Measurements from ENCODE around the gene GJC1. TPM values are rescaled to one million over a fixed set of nuclear protein-coding genes. Genes with fewer than 3 reads are reported as not detected.

The GJC1 gene
- total RNA-seq, 1 experiment from 2014 or later = 89.4 TPM

- no TSS peak for BruUV-seq (replicated peaks)
- intact Hi-C loops (cut with micrococcal nuclease; ENCODE audit: unreplicated experiment) = no loop called here
- TF ChIP-seq, protein P1, sequence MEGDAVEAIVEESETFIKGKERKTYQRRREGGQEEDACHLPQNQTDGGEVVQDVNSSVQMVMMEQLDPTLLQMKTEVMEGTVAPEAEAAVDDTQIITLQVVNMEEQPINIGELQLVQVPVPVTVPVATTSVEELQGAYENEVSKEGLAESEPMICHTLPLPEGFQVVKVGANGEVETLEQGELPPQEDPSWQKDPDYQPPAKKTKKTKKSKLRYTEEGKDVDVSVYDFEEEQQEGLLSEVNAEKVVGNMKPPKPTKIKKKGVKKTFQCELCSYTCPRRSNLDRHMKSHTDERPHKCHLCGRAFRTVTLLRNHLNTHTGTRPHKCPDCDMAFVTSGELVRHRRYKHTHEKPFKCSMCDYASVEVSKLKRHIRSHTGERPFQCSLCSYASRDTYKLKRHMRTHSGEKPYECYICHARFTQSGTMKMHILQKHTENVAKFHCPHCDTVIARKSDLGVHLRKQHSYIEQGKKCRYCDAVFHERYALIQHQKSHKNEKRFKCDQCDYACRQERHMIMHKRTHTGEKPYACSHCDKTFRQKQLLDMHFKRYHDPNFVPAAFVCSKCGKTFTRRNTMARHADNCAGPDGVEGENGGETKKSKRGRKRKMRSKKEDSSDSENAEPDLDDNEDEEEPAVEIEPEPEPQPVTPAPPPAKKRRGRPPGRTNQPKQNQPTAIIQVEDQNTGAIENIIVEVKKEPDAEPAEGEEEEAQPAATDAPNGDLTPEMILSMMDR (IDR thresholded peaks at IDR 0.05) = no peak
- TF ChIP-seq POLR2AphosphoS5 (IDR thresholded peaks at IDR 0.05; ENCODE audit: low read depth, low read length) (no peak), SIN3A (IDR thresholded peaks at IDR 0.05; ENCODE audit: borderline replicate concordance, insufficient read depth, low read depth, low read length) (no peak), TCF7L2 (IDR thresholded peaks at IDR 0.05; ENCODE audit: low read depth, low read length) (no peak)
- TF ChIP-seq, protein P2, sequence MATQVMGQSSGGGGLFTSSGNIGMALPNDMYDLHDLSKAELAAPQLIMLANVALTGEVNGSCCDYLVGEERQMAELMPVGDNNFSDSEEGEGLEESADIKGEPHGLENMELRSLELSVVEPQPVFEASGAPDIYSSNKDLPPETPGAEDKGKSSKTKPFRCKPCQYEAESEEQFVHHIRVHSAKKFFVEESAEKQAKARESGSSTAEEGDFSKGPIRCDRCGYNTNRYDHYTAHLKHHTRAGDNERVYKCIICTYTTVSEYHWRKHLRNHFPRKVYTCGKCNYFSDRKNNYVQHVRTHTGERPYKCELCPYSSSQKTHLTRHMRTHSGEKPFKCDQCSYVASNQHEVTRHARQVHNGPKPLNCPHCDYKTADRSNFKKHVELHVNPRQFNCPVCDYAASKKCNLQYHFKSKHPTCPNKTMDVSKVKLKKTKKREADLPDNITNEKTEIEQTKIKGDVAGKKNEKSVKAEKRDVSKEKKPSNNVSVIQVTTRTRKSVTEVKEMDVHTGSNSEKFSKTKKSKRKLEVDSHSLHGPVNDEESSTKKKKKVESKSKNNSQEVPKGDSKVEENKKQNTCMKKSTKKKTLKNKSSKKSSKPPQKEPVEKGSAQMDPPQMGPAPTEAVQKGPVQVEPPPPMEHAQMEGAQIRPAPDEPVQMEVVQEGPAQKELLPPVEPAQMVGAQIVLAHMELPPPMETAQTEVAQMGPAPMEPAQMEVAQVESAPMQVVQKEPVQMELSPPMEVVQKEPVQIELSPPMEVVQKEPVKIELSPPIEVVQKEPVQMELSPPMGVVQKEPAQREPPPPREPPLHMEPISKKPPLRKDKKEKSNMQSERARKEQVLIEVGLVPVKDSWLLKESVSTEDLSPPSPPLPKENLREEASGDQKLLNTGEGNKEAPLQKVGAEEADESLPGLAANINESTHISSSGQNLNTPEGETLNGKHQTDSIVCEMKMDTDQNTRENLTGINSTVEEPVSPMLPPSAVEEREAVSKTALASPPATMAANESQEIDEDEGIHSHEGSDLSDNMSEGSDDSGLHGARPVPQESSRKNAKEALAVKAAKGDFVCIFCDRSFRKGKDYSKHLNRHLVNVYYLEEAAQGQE (IDR thresholded peaks at IDR 0.05; ENCODE audit: insufficient read depth in 1 of 2, low read depth in 2 of 2, low read length in 1 of 2) = no peak
- Histone ChIP-seq H3K36me3 (ENCODE audit: control insufficient read depth, insufficient read depth, low read length) (no peaks in the 10 kb centered on the region; the same call in 1 of the 2 replicates), H3K27me3 (ENCODE audit: control insufficient read depth, insufficient read depth, low read length) (no peaks in the 10 kb centered on the region), H3K27ac (ENCODE audit: low read length) (no peak overlapping the region), H3K9me3 (ENCODE audit: control insufficient read depth, insufficient read depth, low read depth, low read length) (no peaks in the 10 kb centered on the region), H3K4me3 (ENCODE audit: low read depth in 2 of 2, low read length in 2 of 2) (no peak overlapping the region), H3K4me1 (ENCODE audit: control insufficient read depth, insufficient read depth, low read length) (no peaks in the 10 kb centered on the region)
- DNase-seq (ENCODE audit: low read depth, low spot score) (no peak), ATAC-seq (no peak)
- in situ Hi-C loops (cut with HindIII; ENCODE audit: low pct_unique_long_range_greater_than_20kb, low sequenced_read_pairs) = no loop called here
- ChIA-PET POLR2A (no interaction called here), CTCF (no interaction called here)
Measured at GRCh38 chr17:44850612-44851011, 20.5 kb upstream of the GJC1 start.

DNA sequence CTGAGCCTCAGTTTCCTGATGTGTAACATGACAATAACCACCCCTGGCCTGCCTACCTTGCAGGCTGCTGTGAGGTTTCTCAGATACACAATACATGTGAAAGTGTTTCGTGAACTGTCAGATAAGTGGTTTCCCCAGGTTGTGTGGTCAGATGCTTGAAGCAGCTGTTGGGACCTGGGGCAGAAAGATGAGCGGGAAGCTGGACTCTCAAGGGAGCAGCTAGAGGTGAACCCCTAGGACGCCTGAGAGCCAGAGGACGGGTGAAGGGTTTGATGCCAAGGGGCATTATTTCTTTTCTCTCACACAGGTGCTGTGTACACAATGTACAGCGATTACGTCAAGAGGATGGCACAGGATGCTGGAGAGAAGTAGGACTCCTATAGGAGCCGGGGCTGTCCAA is 19.9 kb upstream of the GJC1 start:
- Histone ChIP-seq H3K36me3 (ENCODE audit: control insufficient read depth, insufficient read depth, low read length) (no peaks in the 10 kb centered on the region; the same call in 1 of the 2 replicates), H3K4me3 (ENCODE audit: low read depth in 2 of 2, low read length in 2 of 2) (no peak overlapping the region), H3K4me1 (ENCODE audit: control insufficient read depth, insufficient read depth, low read length) (no peaks in the 10 kb centered on the region), H3K27ac (ENCODE audit: low read length) (no peak overlapping the region), H3K9me3 (ENCODE audit: control insufficient read depth, insufficient read depth, low read depth, low read length) (no peaks in the 10 kb centered on the region), H3K27me3 (ENCODE audit: control insufficient read depth, insufficient read depth, low read length) (no peaks in the 10 kb centered on the region)
- DNase-seq (ENCODE audit: low read depth, low spot score) (no peak), ATAC-seq (no peak)
- POLR2A ChIA-PET = no interaction called here
- intact Hi-C loops (cut with micrococcal nuclease; ENCODE audit: unreplicated experiment) = no loop called here
- TF ChIP-seq, protein P1 (IDR thresholded peaks at IDR 0.05) = no peak
- TF ChIP-seq, protein P2 (IDR thresholded peaks at IDR 0.05; ENCODE audit: insufficient read depth in 1 of 2, low read depth in 2 of 2, low read length in 1 of 2) = no peak
- TF ChIP-seq POLR2AphosphoS5 (IDR thresholded peaks at IDR 0.05; ENCODE audit: low read depth, low read length) = no peak
- no peak for TF ChIP-seq TCF7L2 (IDR thresholded peaks at IDR 0.05; ENCODE audit: low read depth, low read length)
- TF ChIP-seq SIN3A (IDR thresholded peaks at IDR 0.05; ENCODE audit: borderline replicate concordance, insufficient read depth, low read depth, low read length) = no peak
- no TSS peak for BruUV-seq (replicated peaks)
- in situ Hi-C loops (cut with HindIII; ENCODE audit: low pct_unique_long_range_greater_than_20kb, low sequenced_read_pairs) = no loop called here
- CTCF ChIA-PET = no interaction called here

All from Panc1 (cell line).